NCI-H1092 (cell line): ENCODE results near the gene FITM2.

Experiments used
- DNase-seq: peaks from one replicate; lab custom pipeline; 2025; lab: John Stamatoyannopoulos, UW

FITM2 gene

GRCh38 chr20:44280387-44280786, 30.6 kb downstream of the FITM2 start:
- no peak for DNase-seq

DNA sequence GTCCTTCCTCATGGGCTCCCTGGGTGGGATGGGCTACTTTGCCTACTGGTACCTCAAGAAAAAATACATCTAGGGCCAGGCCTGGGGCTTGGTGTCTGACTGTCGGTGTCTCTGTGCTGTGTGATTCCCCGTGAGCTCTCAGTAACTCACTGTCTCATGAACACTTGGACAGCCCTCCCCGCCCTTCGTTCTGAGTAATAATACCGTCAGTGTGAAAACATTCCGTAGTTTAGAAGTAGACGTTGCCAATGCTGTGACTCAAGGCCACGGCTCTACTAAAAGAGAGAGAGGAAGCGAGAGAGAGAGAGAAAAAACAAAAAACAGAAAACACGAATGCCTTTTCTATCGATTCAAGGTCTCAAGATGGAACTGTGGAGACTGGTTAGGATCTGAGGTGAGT, 31.8 kb downstream of the FITM2 start:
- DNase-seq, result no peak

GRCh38 chr20:44274303-44275017, 36.5 kb downstream of the FITM2 start:
- DNase-seq, result no peak

GRCh38 chr20:44273231-44274215, 37.5 kb downstream of the FITM2 start:
- no peak for DNase-seq

DNA sequence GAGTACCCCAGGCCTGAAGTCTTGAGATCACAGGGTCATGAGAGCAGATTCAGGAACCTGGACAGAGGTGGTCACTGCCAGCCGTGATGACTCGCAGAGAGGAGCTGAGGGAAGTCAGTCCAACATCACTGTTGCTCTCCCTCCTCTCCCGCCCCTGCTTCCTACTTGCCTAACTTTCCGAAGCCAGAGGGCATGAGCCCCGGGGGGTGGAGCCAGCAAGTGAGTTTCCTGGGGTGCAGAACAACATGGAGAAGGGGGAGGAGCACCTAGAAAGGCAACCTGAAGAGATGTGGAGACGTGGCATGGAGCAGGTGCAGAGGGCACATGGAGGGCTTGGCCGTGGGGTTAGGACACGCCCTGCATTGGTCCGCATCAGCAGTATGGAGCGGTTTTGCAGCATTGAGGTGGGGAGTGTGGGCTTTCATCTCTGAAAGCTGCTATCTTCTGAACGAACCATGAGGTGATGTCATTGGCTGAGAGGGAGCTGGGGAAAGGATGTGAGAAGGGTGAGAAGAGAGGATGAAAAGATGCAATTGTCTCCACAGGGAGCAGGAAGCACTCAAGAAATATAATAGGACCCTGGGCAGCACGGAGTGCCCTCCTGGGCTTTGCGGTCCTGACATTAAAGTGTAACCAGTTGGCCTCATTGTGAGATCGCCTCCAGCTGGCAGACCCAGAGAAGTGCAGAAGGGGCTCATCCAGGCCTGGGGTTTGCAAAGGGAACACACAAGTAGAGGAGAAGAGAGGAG, 38.9 kb downstream of the FITM2 start:
- DNase-seq, result no peak

DNA sequence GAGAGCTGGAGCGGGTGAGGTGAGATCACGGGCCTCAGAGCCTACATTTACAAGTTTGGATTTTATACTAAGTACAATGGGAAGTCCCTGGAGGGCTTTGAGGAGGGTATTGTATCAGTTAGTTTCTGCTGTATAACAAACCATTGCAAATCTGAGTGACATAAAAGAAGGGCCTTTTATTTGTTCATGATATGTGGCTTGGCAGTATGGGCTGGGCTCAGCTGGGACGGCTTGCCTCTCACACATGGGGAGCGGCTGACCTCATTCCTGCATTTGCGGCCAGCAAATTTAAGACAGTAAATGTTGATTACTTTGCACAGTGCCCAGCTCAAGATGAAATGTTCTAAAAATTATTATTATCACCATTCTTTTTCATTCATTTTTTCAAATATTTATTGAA, 42.2 kb downstream of the FITM2 start:
- no peak for DNase-seq

- no peak for DNase-seq
These were observed 46.7 kb downstream of the FITM2 start for GRCh38 chr20:44264287-44264686.

DNA sequence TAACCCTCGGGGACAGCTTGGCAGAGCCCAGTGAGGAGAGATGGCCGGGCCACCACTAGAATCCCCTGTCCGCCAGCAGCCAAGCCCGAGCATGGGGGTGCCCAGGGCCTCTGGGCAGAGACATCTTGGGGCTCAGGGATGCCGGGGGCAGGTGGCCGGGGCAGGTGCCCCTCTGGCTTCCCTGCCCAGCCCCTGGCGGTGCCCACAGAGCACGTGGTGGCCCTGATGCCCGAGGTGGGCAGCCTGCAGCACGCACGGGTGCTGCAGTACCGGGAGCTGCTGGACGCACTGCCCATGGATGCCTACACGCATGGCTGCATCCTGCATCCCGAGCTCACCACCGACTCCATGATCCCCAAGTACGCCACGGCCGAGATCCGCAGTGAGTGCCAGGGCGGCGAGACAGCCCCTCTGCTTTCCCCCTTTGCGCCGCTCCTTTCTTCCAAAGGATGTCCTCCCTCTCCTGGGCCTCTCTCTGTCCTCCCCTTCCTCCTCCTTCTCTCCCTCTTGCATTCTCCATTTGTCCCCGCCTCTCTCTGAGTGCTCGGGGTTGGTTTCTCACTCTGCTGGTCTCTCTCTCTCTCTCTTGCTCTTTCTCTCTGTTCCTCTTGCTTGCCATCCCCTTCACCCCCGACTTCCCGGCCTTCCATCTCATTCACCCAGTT, 52.6 kb downstream of the FITM2 start:
- no peak for DNase-seq

- DNase-seq, result no peak
These were observed 54.0 kb downstream of the FITM2 start for GRCh38 chr20:44256961-44257360.

DNA sequence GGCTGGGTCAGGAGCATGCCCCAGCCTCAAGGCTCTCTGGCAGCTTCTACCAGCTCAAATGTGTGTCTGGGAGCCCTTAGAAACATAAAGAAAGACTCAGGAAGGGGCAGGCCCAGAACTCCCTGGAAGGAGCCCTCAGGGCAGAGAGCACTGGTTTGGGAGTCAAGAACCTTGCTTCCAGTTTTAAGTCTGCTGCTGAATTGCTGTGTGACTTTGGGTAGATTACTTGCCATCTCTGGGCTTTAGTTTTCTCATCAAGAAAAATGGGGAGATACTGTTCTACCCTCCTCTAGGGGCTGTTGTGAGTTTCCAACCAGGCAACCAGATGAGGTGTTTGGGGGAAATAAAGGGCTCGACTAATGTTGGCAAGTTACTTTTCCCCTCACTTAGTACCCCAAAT, 55.1 kb downstream of the FITM2 start:
- DNase-seq, result no peak

DNA sequence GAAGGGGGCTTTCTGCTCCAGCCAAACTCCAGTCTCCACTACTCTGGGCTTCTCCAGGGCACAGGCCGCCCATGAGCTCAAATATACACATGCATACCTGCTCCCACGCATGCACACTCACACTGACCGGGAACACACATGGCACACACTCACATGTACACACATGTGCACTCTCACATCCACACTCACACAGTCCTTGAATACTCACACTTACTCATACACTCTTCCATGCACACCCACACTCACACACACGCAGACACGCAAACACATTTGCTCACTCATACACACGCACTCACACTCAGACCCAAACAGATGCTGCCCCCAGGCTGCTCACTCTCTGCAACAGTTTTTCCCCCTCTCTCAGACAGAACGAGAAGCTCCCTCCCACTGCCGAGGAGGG, 56.9 kb downstream of the FITM2 start:
- DNase-seq, result no peak

DNA sequence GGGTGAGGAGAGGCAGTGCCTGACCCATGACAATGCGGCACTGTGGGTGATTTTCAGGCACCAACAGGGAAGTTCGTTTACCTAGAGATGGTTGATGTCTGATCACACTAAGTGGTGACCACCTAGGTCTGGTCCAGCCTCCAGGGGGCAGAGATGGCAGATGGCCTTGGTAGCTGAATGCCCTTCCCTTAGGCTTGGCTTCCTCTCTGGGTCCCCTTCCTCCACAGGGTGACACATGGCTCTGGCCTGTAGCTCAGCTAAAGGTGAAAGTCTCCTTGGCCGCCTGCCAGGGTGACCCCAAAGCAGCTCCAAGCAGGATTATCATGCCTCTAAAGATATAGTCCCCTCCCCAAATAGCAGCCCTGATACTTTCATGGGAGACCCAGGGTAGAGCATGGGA, 57.5 kb downstream of the FITM2 start:
- no peak for DNase-seq
